ENCODE results near the gene RFWD3. TPM values are rescaled to one million over a fixed set of nuclear protein-coding genes. Genes with fewer than 3 reads are reported as not detected.

Gene RFWD3
- total and polyA plus RNA-seq, 2 donors (not counting 1 experiment from before 2014, with no cell fraction given), result 12.9 to 15.2 TPM

DNA sequence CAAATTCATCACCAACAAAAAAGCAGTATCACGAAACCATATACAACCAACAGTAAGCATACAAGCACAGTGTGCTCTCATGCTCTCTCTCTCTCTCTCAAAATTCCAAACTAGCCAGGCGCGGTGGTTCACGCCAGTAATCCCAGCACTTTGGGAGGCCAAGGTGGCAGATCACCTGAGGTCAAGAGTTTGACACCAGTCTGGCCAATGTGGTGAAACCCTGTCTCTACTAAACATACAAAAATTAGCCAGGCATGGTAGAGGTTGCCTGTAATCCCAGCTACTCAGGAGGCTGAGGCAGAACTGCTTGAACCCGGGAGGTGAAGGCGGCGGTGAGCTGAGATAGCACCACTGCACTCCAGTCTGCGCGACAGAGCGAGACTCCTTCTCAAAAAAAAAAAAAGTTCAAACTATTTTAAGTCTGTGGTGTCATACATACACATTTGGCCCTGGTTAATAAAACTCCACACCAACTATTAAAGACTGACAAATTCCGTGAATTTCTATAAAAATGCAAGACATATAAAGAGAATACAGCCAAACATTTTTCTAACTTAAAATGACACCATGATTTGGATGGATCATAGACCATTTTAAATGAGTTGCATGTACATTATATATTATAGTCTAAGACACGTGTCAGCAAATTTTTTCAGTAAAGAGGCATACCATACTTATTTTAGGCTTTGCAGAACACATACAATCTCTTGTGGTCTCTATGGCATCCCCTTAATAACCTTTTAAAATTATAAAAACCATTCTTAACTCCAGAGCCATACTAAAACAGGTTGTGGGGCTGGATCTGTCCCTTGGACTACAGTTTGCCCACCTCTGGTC lies 90.7 kb downstream of the RFWD3 start:
- no peak overlapping the region for H2AFZ ChIP-seq (ENCODE audit: low read length)
- no peaks in the 10 kb centered on the region for H3K9me3 ChIP-seq (ENCODE audit: control insufficient read depth, insufficient read depth, low read depth, low read length)
- no peaks in the 10 kb centered on the region for H3K36me3 ChIP-seq (ENCODE audit: control insufficient read depth, insufficient read depth, low read length)
- H3K27me3 ChIP-seq (ENCODE audit: control insufficient read depth, insufficient read depth, low read length), result no peaks in the 10 kb centered on the region
- peaks cover 46% of the 10 kb centered on the region for H3K79me2 ChIP-seq (ENCODE audit: control insufficient read depth, insufficient read depth, low read length)
- H3K4me3 ChIP-seq (replicated peaks in 1 of 4; ENCODE audit: control extremely low read depth in 1 of 4, insufficient read depth in 1 of 4, low read depth in 3 of 4, low read length in 4 of 4), result no peak overlapping the region
- no peaks in the 10 kb centered on the region for H3K4me1 ChIP-seq (ENCODE audit: control insufficient read depth, extremely low read depth, insufficient read depth, low read length)
- no peak overlapping the region for H3K9ac ChIP-seq (ENCODE audit: insufficient read depth, low read length)
- no peaks in the 10 kb centered on the region for H4K20me1 ChIP-seq (ENCODE audit: control insufficient read depth, extremely low read depth, insufficient read depth, low read length)
- no peak overlapping the region for H3K27ac ChIP-seq (ENCODE audit: insufficient read depth, low read length)
- DNase-seq (ENCODE audit: low read depth in 2 of 2), result no peak
- no peak overlapping the region for H3K4me2 ChIP-seq (ENCODE audit: extremely low read depth, insufficient read depth, low read length)
- TF ChIP-seq EZH2 (IDR thresholded peaks at IDR 0.05; ENCODE audit: low read length, missing control alignments), result no peak
- TF ChIP-seq, protein P1, sequence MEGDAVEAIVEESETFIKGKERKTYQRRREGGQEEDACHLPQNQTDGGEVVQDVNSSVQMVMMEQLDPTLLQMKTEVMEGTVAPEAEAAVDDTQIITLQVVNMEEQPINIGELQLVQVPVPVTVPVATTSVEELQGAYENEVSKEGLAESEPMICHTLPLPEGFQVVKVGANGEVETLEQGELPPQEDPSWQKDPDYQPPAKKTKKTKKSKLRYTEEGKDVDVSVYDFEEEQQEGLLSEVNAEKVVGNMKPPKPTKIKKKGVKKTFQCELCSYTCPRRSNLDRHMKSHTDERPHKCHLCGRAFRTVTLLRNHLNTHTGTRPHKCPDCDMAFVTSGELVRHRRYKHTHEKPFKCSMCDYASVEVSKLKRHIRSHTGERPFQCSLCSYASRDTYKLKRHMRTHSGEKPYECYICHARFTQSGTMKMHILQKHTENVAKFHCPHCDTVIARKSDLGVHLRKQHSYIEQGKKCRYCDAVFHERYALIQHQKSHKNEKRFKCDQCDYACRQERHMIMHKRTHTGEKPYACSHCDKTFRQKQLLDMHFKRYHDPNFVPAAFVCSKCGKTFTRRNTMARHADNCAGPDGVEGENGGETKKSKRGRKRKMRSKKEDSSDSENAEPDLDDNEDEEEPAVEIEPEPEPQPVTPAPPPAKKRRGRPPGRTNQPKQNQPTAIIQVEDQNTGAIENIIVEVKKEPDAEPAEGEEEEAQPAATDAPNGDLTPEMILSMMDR (conservative IDR thresholded peaks at IDR 0.05 in 1 of 2, IDR thresholded peaks at IDR 0.05 in 1 of 2; ENCODE audit: low read depth in 1 of 2, low read length in 2 of 2), result no peak

DNA sequence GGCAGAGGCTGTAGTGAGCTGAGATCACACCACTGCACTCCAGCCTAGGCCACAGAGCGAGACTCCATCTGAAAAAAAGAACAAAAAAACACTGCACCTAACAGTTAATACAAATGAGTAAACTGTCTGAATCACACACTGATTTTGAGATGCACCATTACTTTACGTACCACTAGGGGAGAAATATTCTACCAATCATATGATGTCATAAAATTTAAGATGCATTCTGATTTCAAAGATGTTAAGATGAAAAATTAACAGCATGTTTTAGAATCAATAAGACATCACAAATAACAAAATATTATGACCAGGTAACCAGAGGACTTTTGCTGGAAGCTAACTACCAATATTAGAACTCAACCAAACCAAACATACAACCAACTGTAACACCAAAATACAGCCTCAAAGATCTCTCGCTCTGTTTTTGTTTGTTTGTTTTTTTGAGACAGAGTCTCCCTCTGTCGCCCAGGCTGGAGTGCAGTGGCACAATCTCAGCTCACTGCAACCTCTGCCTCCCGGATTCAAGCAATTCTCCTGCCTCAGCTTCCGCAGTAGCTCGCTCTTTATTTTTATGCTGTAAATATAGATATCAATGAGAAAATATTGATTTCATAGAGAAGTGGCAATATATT lies 91.4 kb downstream of the RFWD3 start:
- no peaks in the 10 kb centered on the region for H3K36me3 ChIP-seq (ENCODE audit: control insufficient read depth, insufficient read depth, low read length)
- no peaks in the 10 kb centered on the region for H3K27me3 ChIP-seq (ENCODE audit: control insufficient read depth, insufficient read depth, low read length)
- TF ChIP-seq, protein P1 (conservative IDR thresholded peaks at IDR 0.05 in 1 of 2, IDR thresholded peaks at IDR 0.05 in 1 of 2; ENCODE audit: low read depth in 1 of 2, low read length in 2 of 2), result no peak
- no peak for TF ChIP-seq EZH2 (IDR thresholded peaks at IDR 0.05; ENCODE audit: low read length, missing control alignments)
- H3K4me1 ChIP-seq (ENCODE audit: control insufficient read depth, extremely low read depth, insufficient read depth, low read length), result no peaks in the 10 kb centered on the region
- no peak for DNase-seq (ENCODE audit: low read depth in 2 of 2)
- no peak overlapping the region for H2AFZ ChIP-seq (ENCODE audit: low read length)
- H3K9me3 ChIP-seq (ENCODE audit: control insufficient read depth, insufficient read depth, low read depth, low read length), result no peaks in the 10 kb centered on the region
- H4K20me1 ChIP-seq (ENCODE audit: control insufficient read depth, extremely low read depth, insufficient read depth, low read length), result no peaks in the 10 kb centered on the region
- no peak overlapping the region for H3K4me2 ChIP-seq (ENCODE audit: extremely low read depth, insufficient read depth, low read length)
- no peak overlapping the region for H3K4me3 ChIP-seq (replicated peaks in 1 of 4; ENCODE audit: control extremely low read depth in 1 of 4, insufficient read depth in 1 of 4, low read depth in 3 of 4, low read length in 4 of 4)
- H3K79me2 ChIP-seq (ENCODE audit: control insufficient read depth, insufficient read depth, low read length), result peaks cover 47% of the 10 kb centered on the region
- H3K27ac ChIP-seq (ENCODE audit: insufficient read depth, low read length), result no peak overlapping the region
- H3K9ac ChIP-seq (ENCODE audit: insufficient read depth, low read length), result no peak overlapping the region

DNA sequence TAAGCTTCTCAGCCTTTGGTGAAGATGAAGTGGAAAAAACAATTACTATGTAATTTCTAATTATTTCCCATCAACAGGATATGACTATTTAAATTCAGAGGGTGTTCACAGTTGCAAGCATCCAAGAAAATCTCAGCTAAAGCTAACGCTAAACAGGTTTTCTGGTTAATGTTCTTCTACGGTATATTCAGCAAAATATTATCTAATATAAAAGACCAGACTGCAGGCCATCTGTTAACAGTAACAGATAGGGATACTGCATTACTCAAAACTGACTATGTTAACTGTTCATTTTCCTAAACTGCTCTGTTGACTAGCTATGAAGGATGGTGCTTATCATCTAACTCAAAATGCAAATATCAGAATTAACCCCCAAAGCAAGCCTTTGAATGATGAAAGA lies 92.5 kb downstream of the RFWD3 start:
- no peaks in the 10 kb centered on the region for H4K20me1 ChIP-seq (ENCODE audit: control insufficient read depth, extremely low read depth, insufficient read depth, low read length)

More for the DNA sequence above, 92.5 kb downstream of the RFWD3 start:
- no peaks in the 10 kb centered on the region for H3K36me3 ChIP-seq (ENCODE audit: control insufficient read depth, insufficient read depth, low read length)
- H3K27ac ChIP-seq (ENCODE audit: insufficient read depth, low read length), result no peak overlapping the region
- H3K27me3 ChIP-seq (ENCODE audit: control insufficient read depth, insufficient read depth, low read length), result no peaks in the 10 kb centered on the region
- no peak overlapping the region for H3K4me2 ChIP-seq (ENCODE audit: extremely low read depth, insufficient read depth, low read length)
- no peak overlapping the region for H3K9ac ChIP-seq (ENCODE audit: insufficient read depth, low read length)
- no peak for DNase-seq (ENCODE audit: low read depth in 2 of 2)
- H3K79me2 ChIP-seq (ENCODE audit: control insufficient read depth, insufficient read depth, low read length), result peaks cover 47% of the 10 kb centered on the region
- no peak overlapping the region for H2AFZ ChIP-seq (ENCODE audit: low read length)
- no peak overlapping the region for H3K4me3 ChIP-seq (replicated peaks in 1 of 4; ENCODE audit: control extremely low read depth in 1 of 4, insufficient read depth in 1 of 4, low read depth in 3 of 4, low read length in 4 of 4)
- TF ChIP-seq EZH2 (IDR thresholded peaks at IDR 0.05; ENCODE audit: low read length, missing control alignments), result no peak
- TF ChIP-seq, protein P1 (conservative IDR thresholded peaks at IDR 0.05 in 1 of 2, IDR thresholded peaks at IDR 0.05 in 1 of 2; ENCODE audit: low read depth in 1 of 2, low read length in 2 of 2), result no peak
- H3K4me1 ChIP-seq (ENCODE audit: control insufficient read depth, extremely low read depth, insufficient read depth, low read length), result no peaks in the 10 kb centered on the region
- no peaks in the 10 kb centered on the region for H3K9me3 ChIP-seq (ENCODE audit: control insufficient read depth, insufficient read depth, low read depth, low read length)
